HCT116 (cell line): ENCODE data around the gene MMRN1. TPM values are rescaled to one million over a fixed set of nuclear protein-coding genes. Genes with fewer than 3 reads are reported as not detected.

Experiments
- ATAC-seq: fragments of 200-7000 bp; cut with Tn5 transposase; 2 replicates; pipeline ENCODE4 v1.9.1; 2020; ENCODE audit warnings: mild to moderate bottlenecking, moderate library complexity
- BruUV-seq: library from RNA; stranded (reverse); fragments of 400-500 nt; replicated peaks from 2 replicates; lab custom pipeline; 2021; lab: Mats Ljungman, UMichigan
- CTCF ChIA-PET: fragments of 300-600 bp; sonication (Branson Sonifier 250); formaldehyde crosslinking; loops from one replicate; lab custom pipeline; 2021; ENCODE audit warnings: antibody characterized with exemption; lab: Charles Lee
- POLR2A ChIA-PET: fragments of 300-600, 350-600 bp; sonication (Branson Sonifier 250); formaldehyde crosslinking; loops from one replicate; lab custom pipeline; 2021; ENCODE audit warnings: antibody characterized with exemption; lab: Charles Lee
- RAD21 ChIA-PET, 2 experiments: fragments of 300-600 bp; sonication (Branson Sonifier 250); formaldehyde crosslinking; loops; one replicate each; lab custom pipeline; 2023; ENCODE audit warnings: low total read pairs in 2 of 2; ENCODE audit not compliant: uncharacterized antibody in 2 of 2, unreplicated experiment in 2 of 2, low non-redundant PET in 1 of 2; lab: Charles Lee
- DNase-seq: peaks from one replicate; pipeline ENCODE4 v3.0.0-alpha.2; 2010; ENCODE audit warnings: low read depth, low spot score
- H2AFZ ChIP-seq: fragments of 200-600 bp; shearing (Covaris generic), sonication (generic); 2 replicates; pipeline ENCODE4 v1.6.1; 2017; ENCODE audit warnings: low read depth, mixed run types, mixed read lengths, antibody characterized with exemption, low read length; ENCODE audit not compliant: poor library complexity, severe bottlenecking
- H3K27ac ChIP-seq: 2 replicates; pipeline ENCODE4 v1.5.1; 2012; ENCODE audit warnings: low read depth, low read length
- H3K27me3 ChIP-seq: fragments of 200-600 bp; sonication (generic); 2 replicates; pipeline ENCODE4 v1.6.1; 2016; ENCODE audit warnings: mixed run types, low read length, mixed read lengths; ENCODE audit not compliant: insufficient read depth
- H3K36me3 ChIP-seq, 2 experiments: fragments of 200-500 bp in 1 of 2; fragments of 200-600 bp in 1 of 2; sonication (Bioruptor generic) in 1 of 2; sonication (generic) in 1 of 2; 2 replicates each; pipeline versions ENCODE4 v1.5.1 to v1.6.1; 2014 to 2016; ENCODE audit warnings: low read length in 2 of 2, inconsistent platforms in 1 of 2, mixed read lengths in 1 of 2, mixed run types in 1 of 2; ENCODE audit not compliant: insufficient read depth in 2 of 2, control insufficient read depth in 1 of 2
- H3K4me1 ChIP-seq, 2 experiments: fragments of 200-600 bp in 1 of 2; sonication (generic) in 1 of 2; 2 replicates each; pipeline versions ENCODE4 v1.5.1 to v1.6.1; 2012 to 2017; ENCODE audit warnings: low read length in 2 of 2, inconsistent platforms in 1 of 2, mild to moderate bottlenecking in 1 of 2, mixed read lengths in 1 of 2, mixed run types in 1 of 2, moderate library complexity in 1 of 2; ENCODE audit not compliant: insufficient read depth in 2 of 2, control insufficient read depth in 1 of 2
- H3K4me2 ChIP-seq: fragments of 200-600 bp; sonication (generic); 2 replicates; pipeline ENCODE4 v1.6.1; 2017; ENCODE audit warnings: mixed run types, low read length, mixed read lengths
- H3K4me3 ChIP-seq, 2 experiments: fragments of 200-600 bp in 1 of 2; sonication (generic) in 1 of 2; replicated peaks in 1 of 2; 2 replicates each; pipeline ENCODE4 v1.5.1; 2011 to 2016; ENCODE audit warnings: low read length in 2 of 2, control low read depth in 1 of 2, low read depth in 1 of 2, mild to moderate bottlenecking in 1 of 2, mixed read lengths in 1 of 2, mixed run types in 1 of 2
- H3K79me2 ChIP-seq: fragments of 200-600 bp; sonication (generic); 2 replicates; pipeline ENCODE4 v1.6.1; 2017; ENCODE audit warnings: mild to moderate bottlenecking, mixed run types, low read length, moderate library complexity, mixed read lengths; ENCODE audit not compliant: insufficient read depth
- H3K9ac ChIP-seq: fragments of 200-600 bp; sonication (generic); 2 replicates; pipeline ENCODE4 v1.6.1; 2016; ENCODE audit warnings: low read length, mixed read lengths
- H3K9me2 ChIP-seq: fragments of 200-600 bp; sonication (generic), shearing (Covaris generic); 2 replicates; pipeline ENCODE4 v1.6.1; 2017; ENCODE audit warnings: mixed run types, mild to moderate bottlenecking, moderate library complexity; ENCODE audit not compliant: insufficient read depth
- H3K9me3 ChIP-seq, 2 experiments: fragments of 200-500 bp in 1 of 2; fragments of 200-600 bp in 1 of 2; sonication (Bioruptor generic) in 1 of 2; sonication (generic) in 1 of 2; 2 replicates each; pipeline ENCODE4 v1.6.1; 2014 to 2017; ENCODE audit warnings: low read length in 2 of 2, mixed read lengths in 2 of 2, inconsistent platforms in 1 of 2, low read depth in 1 of 2, mild to moderate bottlenecking in 1 of 2, mixed run types in 1 of 2, moderate library complexity in 1 of 2; ENCODE audit not compliant: control insufficient read depth in 1 of 2, insufficient read depth in 1 of 2
- H4K20me1 ChIP-seq: fragments of 200-600 bp; sonication (generic), shearing (Covaris generic); 2 replicates; pipeline ENCODE4 v1.6.1; 2017; ENCODE audit warnings: mixed run types, mild to moderate bottlenecking, moderate library complexity; ENCODE audit not compliant: insufficient read depth
- CBX3 ChIP-seq: IDR thresholded peaks from 2 replicates; pipeline ENCODE4 v1.6.1; 2012; ENCODE audit warnings: low read depth
- CEBPB ChIP-seq: IDR thresholded peaks from 2 replicates; pipeline ENCODE4 v1.6.1; 2012; ENCODE audit warnings: low read depth
- ELF1 ChIP-seq: IDR thresholded peaks from 2 replicates; pipeline ENCODE4 v1.6.1; 2012; ENCODE audit warnings: low read depth, borderline replicate concordance
- EZH2 ChIP-seq: fragments of 200-600 bp; sonication (generic); IDR thresholded peaks from 2 replicates; pipeline ENCODE4 v1.6.1; 2017; ENCODE audit warnings: antibody characterized with exemption, mixed run types
- FOSL1 ChIP-seq: IDR thresholded peaks from 2 replicates; pipeline ENCODE4 v1.6.1; 2012; ENCODE audit warnings: low read depth
- JUND ChIP-seq: IDR thresholded peaks from 2 replicates; pipeline ENCODE4 v1.6.1; 2012
- POLR2A ChIP-seq: IDR thresholded peaks from 2 replicates; pipeline ENCODE4 v1.7.0; 2011; ENCODE audit warnings: borderline replicate concordance; ENCODE audit not compliant: insufficient read depth, insufficient read length; ENCODE audit errors: extremely low read depth
- RAD21 ChIP-seq: IDR thresholded peaks from 2 replicates; pipeline ENCODE4 v1.6.1; 2012; ENCODE audit warnings: low read depth, mild to moderate bottlenecking
- SRF ChIP-seq: IDR thresholded peaks from 2 replicates; pipeline ENCODE4 v1.6.1; 2012; ENCODE audit warnings: low read depth
- YY1 ChIP-seq: IDR thresholded peaks from 2 replicates; pipeline ENCODE4 v1.6.1; 2011; ENCODE audit warnings: low read length, low read depth, moderate library complexity, mild to moderate bottlenecking; ENCODE audit not compliant: insufficient replicate concordance; ENCODE audit errors: extremely low read depth
- ZFX ChIP-seq: fragments of 450-650 bp; IDR thresholded peaks from 2 replicates; pipeline ENCODE4 v1.6.1; 2017
- ZNF274 ChIP-seq: fragments of 200-500 bp; sonication (Bioruptor generic); IDR thresholded peaks from 2 replicates; pipeline ENCODE4 v1.6.1; 2014; ENCODE audit warnings: mild to moderate bottlenecking, low read depth, low read length, inconsistent platforms
- intact Hi-C: fragments of 100-400 bp; cut with micrococcal nuclease; formaldehyde crosslinking; loops from 2 replicates; pipeline ENCODE4 v1.10.0; 2022
- total RNA-seq: library from RNA; stranded (reverse); gene quantifications from one replicate; pipeline ENCODE4 v1.2.1, GENCODE V29; 2021; ENCODE audit not compliant: unreplicated experiment
- TF ChIP-seq, protein P1 (sequence below), 3 experiments: fragments of 200-600 bp in 1 of 3; sonication (generic) in 1 of 3; IDR thresholded peaks in 2 of 3; conservative IDR thresholded peaks in 1 of 3; 2 replicates each; pipeline ENCODE4 v1.5.1; 2012 to 2017; ENCODE audit warnings: low read depth in 2 of 3, low read length in 2 of 3, antibody characterized with exemption in 1 of 3, borderline replicate concordance in 1 of 3, control low read depth in 1 of 3, mild to moderate bottlenecking in 1 of 3, mixed read lengths in 1 of 3, mixed run types in 1 of 3, moderate library complexity in 1 of 3; ENCODE audit not compliant: insufficient read depth in 1 of 3
- TF ChIP-seq, protein P2 (sequence below): IDR thresholded peaks from 2 replicates; pipeline ENCODE4 v1.6.1; 2012
- TF ChIP-seq, protein P3 (sequence below): IDR thresholded peaks from 2 replicates; pipeline ENCODE4 v1.6.1; 2012
- TF ChIP-seq, protein P4 (sequence below): IDR thresholded peaks from 2 replicates; pipeline ENCODE4 v1.6.1; 2011; ENCODE audit warnings: mild to moderate bottlenecking, low read length, moderate library complexity; ENCODE audit not compliant: insufficient replicate concordance; ENCODE audit errors: extremely low read depth

MMRN1 gene
- total RNA-seq, 1 experiment from 2014 or later = 0.12 TPM

DNA sequence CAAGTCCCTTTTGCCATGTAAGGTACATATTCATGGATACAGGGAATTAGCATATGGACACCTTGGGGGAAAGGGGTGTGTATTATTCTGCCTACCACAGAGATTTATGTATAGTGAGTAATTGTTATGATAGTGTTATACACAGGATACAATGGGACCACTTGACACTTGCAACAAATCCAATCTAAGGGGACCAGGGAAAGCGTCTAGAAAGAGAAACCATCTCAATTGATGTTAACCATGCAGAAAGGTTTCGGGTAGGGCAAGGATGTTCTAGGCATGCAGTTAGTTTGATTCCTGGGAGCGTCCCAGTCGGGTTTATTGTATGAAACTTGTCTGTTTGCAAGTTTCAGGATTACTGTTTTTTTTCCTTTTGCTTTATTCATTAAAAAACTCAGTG is 34.2 kb downstream of the MMRN1 start:
- ChIA-PET POLR2A (no interaction called here), RAD21 (no interaction called here), CTCF (no interaction called here)
- ATAC-seq = no peak
- Histone ChIP-seq H3K79me2 (no peaks in the 10 kb centered on the region), H3K4me2 (no peak overlapping the region), H3K9ac (no peak overlapping the region), H3K9me3 (no peaks in the 10 kb centered on the region), H2AFZ (no peak overlapping the region), H3K27me3 (no peaks in the 10 kb centered on the region), H3K4me3 (no peak overlapping the region), H3K36me3 (no peaks in the 10 kb centered on the region), H3K9me2 (no peaks in the 10 kb centered on the region), H3K4me1 (no peaks in the 10 kb centered on the region), H3K27ac (no peak overlapping the region), H4K20me1 (no peaks in the 10 kb centered on the region)
- intact Hi-C loops = no loop called here
- TF ChIP-seq EZH2 (no peak), YY1 (no peak), CEBPB (no peak), JUND (no peak), ELF1 (no peak), ZFX (no peak), ZNF274 (no peak), SRF (no peak), FOSL1 (no peak), RAD21 (no peak), POLR2A (no peak), CBX3 (no peak)
- TF ChIP-seq, protein P1, sequence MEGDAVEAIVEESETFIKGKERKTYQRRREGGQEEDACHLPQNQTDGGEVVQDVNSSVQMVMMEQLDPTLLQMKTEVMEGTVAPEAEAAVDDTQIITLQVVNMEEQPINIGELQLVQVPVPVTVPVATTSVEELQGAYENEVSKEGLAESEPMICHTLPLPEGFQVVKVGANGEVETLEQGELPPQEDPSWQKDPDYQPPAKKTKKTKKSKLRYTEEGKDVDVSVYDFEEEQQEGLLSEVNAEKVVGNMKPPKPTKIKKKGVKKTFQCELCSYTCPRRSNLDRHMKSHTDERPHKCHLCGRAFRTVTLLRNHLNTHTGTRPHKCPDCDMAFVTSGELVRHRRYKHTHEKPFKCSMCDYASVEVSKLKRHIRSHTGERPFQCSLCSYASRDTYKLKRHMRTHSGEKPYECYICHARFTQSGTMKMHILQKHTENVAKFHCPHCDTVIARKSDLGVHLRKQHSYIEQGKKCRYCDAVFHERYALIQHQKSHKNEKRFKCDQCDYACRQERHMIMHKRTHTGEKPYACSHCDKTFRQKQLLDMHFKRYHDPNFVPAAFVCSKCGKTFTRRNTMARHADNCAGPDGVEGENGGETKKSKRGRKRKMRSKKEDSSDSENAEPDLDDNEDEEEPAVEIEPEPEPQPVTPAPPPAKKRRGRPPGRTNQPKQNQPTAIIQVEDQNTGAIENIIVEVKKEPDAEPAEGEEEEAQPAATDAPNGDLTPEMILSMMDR (IDR thresholded peaks at IDR 0.05 in 2 of 3, conservative IDR thresholded peaks at IDR 0.05 in 1 of 3; ENCODE audit: borderline replicate concordance in 1 of 3, insufficient read depth in 1 of 3, low read depth in 2 of 3, low read length in 2 of 3) = no peak
- TF ChIP-seq, protein P2, sequence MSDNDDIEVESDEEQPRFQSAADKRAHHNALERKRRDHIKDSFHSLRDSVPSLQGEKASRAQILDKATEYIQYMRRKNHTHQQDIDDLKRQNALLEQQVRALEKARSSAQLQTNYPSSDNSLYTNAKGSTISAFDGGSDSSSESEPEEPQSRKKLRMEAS = no peak
- TF ChIP-seq, protein P3, sequence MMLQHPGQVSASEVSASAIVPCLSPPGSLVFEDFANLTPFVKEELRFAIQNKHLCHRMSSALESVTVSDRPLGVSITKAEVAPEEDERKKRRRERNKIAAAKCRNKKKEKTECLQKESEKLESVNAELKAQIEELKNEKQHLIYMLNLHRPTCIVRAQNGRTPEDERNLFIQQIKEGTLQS = no peak
- TF ChIP-seq, protein P4, sequence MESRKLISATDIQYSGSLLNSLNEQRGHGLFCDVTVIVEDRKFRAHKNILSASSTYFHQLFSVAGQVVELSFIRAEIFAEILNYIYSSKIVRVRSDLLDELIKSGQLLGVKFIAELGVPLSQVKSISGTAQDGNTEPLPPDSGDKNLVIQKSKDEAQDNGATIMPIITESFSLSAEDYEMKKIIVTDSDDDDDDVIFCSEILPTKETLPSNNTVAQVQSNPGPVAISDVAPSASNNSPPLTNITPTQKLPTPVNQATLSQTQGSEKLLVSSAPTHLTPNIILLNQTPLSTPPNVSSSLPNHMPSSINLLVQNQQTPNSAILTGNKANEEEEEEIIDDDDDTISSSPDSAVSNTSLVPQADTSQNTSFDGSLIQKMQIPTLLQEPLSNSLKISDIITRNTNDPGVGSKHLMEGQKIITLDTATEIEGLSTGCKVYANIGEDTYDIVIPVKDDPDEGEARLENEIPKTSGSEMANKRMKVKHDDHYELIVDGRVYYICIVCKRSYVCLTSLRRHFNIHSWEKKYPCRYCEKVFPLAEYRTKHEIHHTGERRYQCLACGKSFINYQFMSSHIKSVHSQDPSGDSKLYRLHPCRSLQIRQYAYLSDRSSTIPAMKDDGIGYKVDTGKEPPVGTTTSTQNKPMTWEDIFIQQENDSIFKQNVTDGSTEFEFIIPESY = no peak
- no TSS peak for BruUV-seq
- DNase-seq = no peak
